Heart left ventricle (tissue), 16 donors: ENCODE data around the gene TENM3. TPM values are rescaled to one million over a fixed set of nuclear protein-coding genes. Genes with fewer than 3 reads are reported as not detected.

Experiments
- ATAC-seq, 4 donors: fragments of 200-7000 bp; cut with Tn5 transposase; one replicate each; pipeline ENCODE4 v1.9.1; 2020 to 2022; ENCODE audit warnings: moderate library complexity in 4 of 4, mild to moderate bottlenecking in 3 of 4, moderate number of reproducible peaks in 1 of 4
- DNase-seq, 5 donors: peaks; one replicate each; pipeline ENCODE4 v3.0.0-alpha.2; 2020
- H3K27ac ChIP-seq, 12 donors: fragments of 200-600 bp; sonication (generic) in 4 of 12; one replicate each; pipeline versions ENCODE4 v1.5.0 to v1.8.0; 2016 to 2022; ENCODE audit warnings: mild to moderate bottlenecking in 2 of 12
- H3K27me3 ChIP-seq, 9 donors: fragments of 200-600 bp; sonication (generic) in 2 of 9; one replicate each; pipeline versions ENCODE4 v1.5.1 to v1.8.0; 2016 to 2022; ENCODE audit warnings: mild to moderate bottlenecking in 3 of 9
- H3K36me3 ChIP-seq, 9 donors: fragments of 200-600 bp; sonication (generic) in 2 of 9; one replicate each; pipeline versions ENCODE4 v1.5.0 to v1.8.0; 2018 to 2022; ENCODE audit warnings: mild to moderate bottlenecking in 2 of 9
- H3K4me1 ChIP-seq, 12 donors: fragments of 200-600 bp; sonication (generic) in 4 of 12; one replicate each; pipeline versions ENCODE4 v1.5.0 to v1.8.0; 2016 to 2022; ENCODE audit warnings: mild to moderate bottlenecking in 3 of 12
- H3K4me3 ChIP-seq, 12 donors: fragments of 200-600 bp; sonication (generic) in 4 of 12; one replicate each; pipeline versions ENCODE4 v1.5.0 to v1.8.0; 2017 to 2022; ENCODE audit warnings: mild to moderate bottlenecking in 9 of 12, moderate library complexity in 4 of 12
- H3K9me3 ChIP-seq, 12 donors: fragments of 200-600 bp; sonication (generic) in 4 of 12; one replicate each; pipeline versions ENCODE4 v1.5.0 to v1.8.0; 2016 to 2022; ENCODE audit warnings: mild to moderate bottlenecking in 1 of 12
- CTCF ChIP-seq, 12 donors: fragments of 200-600 bp; sonication (generic) in 4 of 12; IDR thresholded peaks; one replicate each; pipeline versions ENCODE4 v1.5.0 to v1.8.0; 2018 to 2022; ENCODE audit warnings: antibody characterized with exemption in 12 of 12, mild to moderate bottlenecking in 5 of 12
- POLR2A ChIP-seq, 2 donors: fragments of 450-650 bp; IDR thresholded peaks; one replicate each; pipeline ENCODE4 v1.6.1; 2017; ENCODE audit warnings: antibody characterized with exemption in 2 of 2, mild to moderate bottlenecking in 2 of 2, moderate library complexity in 2 of 2
- WGBS, 4 donors: extraction: QIAGEN DNeasy Blood & Tissue Kit in 2 of 4; methylation state at CpG; one replicate each; pipeline versions ENCODE4 v1.1.5 to v1.1.7; 2013 to 2018; 5-methylcytosine and 5-hydroxymethylcytosine counted together
- intact Hi-C, 10 donors: fragments of 100-400 bp; cut with DNase I; formaldehyde crosslinking; loops; one replicate each; pipeline versions ENCODE4 v1.11.1 to v1.14.2; 2022
- polyA plus RNA-seq, 2 donors: library from polyadenylated mRNA; stranded (reverse); fragments of 200-250 nt; gene quantifications; one replicate each; pipeline ENCODE4 v1.2.3, GENCODE V29; 2013
- total RNA-seq, 9 donors: library from RNA; depleted of rRNA in 2 of 9; stranded (reverse); fragments of >200 nt in 2 of 9; fragmentation: NEBNext Ultra II Directional in 3 of 9; extraction: Animal tissue kit (Norgen Biotek cat#: 25700) in 3 of 9; gene quantifications; one replicate each; pipeline versions ENCODE4 v1.1.0 to v1.2.4, GENCODE V29; 2016 to 2023
- donor health status: ischemic (EF 13 %, LVEDD 7.1; RV severe dilation, severe dysfunction).
- donor health status: healthy with polysubstance abuse.
- donor health status: DM: no; HTN: yes; CAD: no.
- donor health status: DM: no; HTN: no; CAD: no.
- donor health status: ischemic (EF 25% LVEDD 6.9; RV normal size, moderate dysfunction).
- donor health status: ischemic (EF 25% LVEDD 5.7; RV mildly dilated, moderate dysfunction).
- donor health status: healthy.
- donor health status: DM: yes; HTN: yes; CAD: no.
- donor health status: ischemic (EF 35%, LVEDD 5.7; RV mildly dilated, moderate dysfunction).
- donor health status: nonischemic (EF 11% LVEDD 7.7; RV severe dilation, severe dysfunction).
- donor health status: DM: yes; HTN: yes; CAD: no.
- donor health status: PGD.
- donor health status: ischemic (EF 29% LVEDD 5.4; RV normal size, mild dysfunction).
- donor health status: nonischemic (EF 23%, LVEDD 6.1; RV moderate dilation, normal function).

TENM3 gene
- total and polyA plus RNA-seq, 11 donors: 0.19 to 10.3 (median 2.5) TPM

GRCh38 chr4:182619660-182620059, 376.5 kb downstream of the TENM3 start:
- Histone ChIP-seq H3K9me3 (no peaks in the 10 kb centered on the region), H3K4me3 (no peak overlapping the region), H3K27me3 (no peaks in the 10 kb centered on the region), H3K36me3 (no peaks in the 10 kb centered on the region), H3K27ac (no peak overlapping the region), H3K4me1 (no peaks in the 10 kb centered on the region)
- TF ChIP-seq CTCF (IDR thresholded peaks at IDR 0.05) (no peak), POLR2A (IDR thresholded peaks at IDR 0.05) (no peak)
- no peak for ATAC-seq
- WGBS, 4 donors: 87 to 93% (median 88%) methylated on average over 5 of the region's 5 CpGs
- intact Hi-C loops: no loop called here
- no peak for DNase-seq

- no peak for ATAC-seq
- Histone ChIP-seq H3K27ac (no peak overlapping the region), H3K4me1 (no peaks in the 10 kb centered on the region), H3K36me3 (no peaks in the 10 kb centered on the region), H3K27me3 (no peaks in the 10 kb centered on the region), H3K9me3 (no peaks in the 10 kb centered on the region), H3K4me3 (no peak overlapping the region)
- WGBS, 4 donors: 76 to 90% (median 81%) methylated on average over 10 of the region's 10 CpGs
- intact Hi-C loops: no loop called here
- no peak for TF ChIP-seq CTCF (IDR thresholded peaks at IDR 0.05)
- TF ChIP-seq POLR2A (IDR thresholded peaks at IDR 0.05): no peak
- DNase-seq: no peak
Measured at GRCh38 chr4:182620111-182620980, 377.1 kb downstream of the TENM3 start.

GRCh38 chr4:182624281-182624680, 381.1 kb downstream of the TENM3 start:
- no peaks in the 10 kb centered on the region for H3K9me3 ChIP-seq
- TF ChIP-seq POLR2A (IDR thresholded peaks at IDR 0.05) (no peak), CTCF (IDR thresholded peaks at IDR 0.05) (no peak)
- no peak overlapping the region for H3K27ac ChIP-seq
- no peak for ATAC-seq
- no peaks in the 10 kb centered on the region for H3K4me1 ChIP-seq
- WGBS, 4 donors: 80 to 93% (median 90%) methylated on average over 8 of the region's 8 CpGs
- H3K4me3 ChIP-seq: no peak overlapping the region
- DNase-seq: no peak
- intact Hi-C loops: no loop called here
- H3K36me3 ChIP-seq: no peaks in the 10 kb centered on the region
- no peaks in the 10 kb centered on the region for H3K27me3 ChIP-seq

- Histone ChIP-seq H3K4me1 (no peaks in the 10 kb centered on the region), H3K4me3 (no peak overlapping the region), H3K9me3 (no peaks in the 10 kb centered on the region), H3K27me3 (no peaks in the 10 kb centered on the region), H3K36me3 (no peaks in the 10 kb centered on the region), H3K27ac (no peak overlapping the region)
- intact Hi-C loops: no loop called here
- 90 to 94% (median 92%) methylated on average over 16 of the region's 16 CpGs for WGBS, 4 donors
- DNase-seq (no peak), ATAC-seq (no peak)
- TF ChIP-seq POLR2A (IDR thresholded peaks at IDR 0.05) (no peak), CTCF (IDR thresholded peaks at IDR 0.05) (no peak)
Measured at GRCh38 chr4:182625193-182625592, 382.0 kb downstream of the TENM3 start.
